IPS-20b (cell line): ENCODE measurements around the gene PPP3R1.

Source experiments
- H3K27ac ChIP-seq: one replicate; pipeline ENCODE4 v1.5.1; 2013; ENCODE audit warnings: low read length
- H3K27me3 ChIP-seq: 2 replicates; pipeline ENCODE4 v1.6.1; 2013; ENCODE audit warnings: mild to moderate bottlenecking, low read length, inconsistent platforms; ENCODE audit not compliant: insufficient read depth
- H3K36me3 ChIP-seq: 2 replicates; pipeline ENCODE4 v1.6.1; 2013; ENCODE audit warnings: low read depth, mild to moderate bottlenecking, inconsistent platforms, low read length, moderate library complexity; ENCODE audit not compliant: insufficient read depth
- H3K4me1 ChIP-seq: 2 replicates; pipeline ENCODE4 v1.6.1; 2013; ENCODE audit warnings: mild to moderate bottlenecking, control low read depth, inconsistent platforms, low read length, moderate library complexity; ENCODE audit not compliant: insufficient read depth
- H3K4me3 ChIP-seq: 2 replicates; pipeline ENCODE4 v1.5.1; 2013; ENCODE audit warnings: mild to moderate bottlenecking, low read length, inconsistent platforms
- H3K9ac ChIP-seq: 2 replicates; pipeline ENCODE4 v1.6.1; 2013; ENCODE audit warnings: low read depth, mild to moderate bottlenecking, inconsistent platforms, low read length, moderate library complexity
- H3K9me3 ChIP-seq: 2 replicates; pipeline ENCODE4 v1.6.1; 2013; ENCODE audit warnings: mild to moderate bottlenecking, low read depth, low read length, inconsistent platforms; ENCODE audit not compliant: insufficient read depth

The PPP3R1 gene

DNA sequence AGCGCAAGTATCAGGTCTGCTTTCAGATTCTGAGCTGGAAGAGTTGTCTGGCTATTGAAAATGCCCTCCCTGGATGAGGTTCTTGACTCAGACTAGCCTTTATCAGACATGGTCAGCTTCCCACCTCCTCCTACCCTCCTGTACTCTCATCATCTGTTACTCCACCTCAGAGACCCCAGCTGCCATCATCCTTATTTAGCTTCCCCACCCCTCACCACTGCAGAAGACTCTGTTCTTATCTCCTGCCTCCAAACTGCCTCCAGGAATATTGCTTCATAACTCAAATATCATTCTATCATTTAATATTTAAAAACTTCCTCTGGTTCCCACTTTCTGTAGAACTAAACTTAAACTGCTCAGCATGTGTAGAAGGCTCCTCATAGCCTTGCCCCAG lies 31.1 kb upstream of the PPP3R1 start:
- Histone ChIP-seq H3K4me3 (no peak overlapping the region), H3K27me3 (no peaks in the 10 kb centered on the region), H3K4me1 (no peaks in the 10 kb centered on the region), H3K36me3 (no peaks in the 10 kb centered on the region), H3K9ac (no peak overlapping the region), H3K27ac (no peak overlapping the region), H3K9me3 (no peaks in the 10 kb centered on the region)

DNA sequence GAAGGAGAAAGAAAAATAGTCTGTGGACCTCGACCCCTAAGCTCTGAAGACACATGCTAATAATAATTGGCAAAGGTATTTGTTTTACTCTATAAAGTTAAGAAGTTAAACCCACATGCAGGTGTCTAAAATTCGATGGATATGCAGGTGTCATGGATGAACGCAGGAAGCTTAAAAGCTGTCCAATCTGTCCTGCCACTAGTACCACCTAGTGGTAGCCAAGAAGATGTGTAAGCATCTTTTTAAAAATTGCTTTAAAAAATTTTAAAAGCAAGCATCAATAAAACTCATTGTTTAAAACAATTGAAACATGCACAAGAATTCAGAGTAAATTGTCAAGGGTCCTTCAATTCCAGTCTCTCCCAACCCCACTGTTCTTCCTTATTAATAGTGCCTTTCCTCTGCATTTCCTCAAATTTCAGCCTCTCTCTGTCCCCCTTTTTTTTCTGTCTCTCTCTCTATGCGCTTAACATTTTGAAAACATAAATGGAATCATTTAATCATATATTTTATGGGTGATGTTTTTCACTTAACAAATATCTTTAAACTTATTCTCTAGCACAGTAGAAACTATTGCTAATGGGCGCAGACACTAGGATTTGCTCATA lies 30.6 kb upstream of the PPP3R1 start:
- Histone ChIP-seq H3K27me3 (no peaks in the 10 kb centered on the region), H3K4me1 (no peaks in the 10 kb centered on the region), H3K9me3 (no peaks in the 10 kb centered on the region), H3K36me3 (no peaks in the 10 kb centered on the region), H3K9ac (no peak overlapping the region), H3K4me3 (no peak overlapping the region), H3K27ac (no peak overlapping the region)

DNA sequence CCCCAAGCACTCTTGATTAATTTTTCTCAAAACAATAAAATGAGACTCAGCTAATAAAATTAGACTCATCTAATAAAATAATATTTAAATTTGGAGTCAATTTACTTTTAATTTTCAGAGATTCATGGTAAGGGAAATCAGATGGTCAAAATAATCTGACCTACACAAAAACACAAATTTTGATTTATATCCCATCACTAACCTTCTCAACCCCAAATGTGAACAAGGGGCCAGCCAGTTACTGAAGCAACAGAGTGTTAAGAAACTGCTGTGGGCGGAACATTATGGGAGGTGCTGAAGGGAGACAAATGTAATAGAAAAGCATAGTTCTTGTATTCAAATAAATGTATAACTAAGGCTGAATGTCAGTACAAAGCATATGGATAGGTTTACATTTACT lies 28.5 kb upstream of the PPP3R1 start:
- H3K4me1 ChIP-seq: no peaks in the 10 kb centered on the region
- no peak overlapping the region for H3K4me3 ChIP-seq
- H3K9ac ChIP-seq: no peak overlapping the region
- no peaks in the 10 kb centered on the region for H3K9me3 ChIP-seq
- H3K36me3 ChIP-seq: no peaks in the 10 kb centered on the region
- no peak overlapping the region for H3K27ac ChIP-seq
- H3K27me3 ChIP-seq: no peaks in the 10 kb centered on the region

DNA sequence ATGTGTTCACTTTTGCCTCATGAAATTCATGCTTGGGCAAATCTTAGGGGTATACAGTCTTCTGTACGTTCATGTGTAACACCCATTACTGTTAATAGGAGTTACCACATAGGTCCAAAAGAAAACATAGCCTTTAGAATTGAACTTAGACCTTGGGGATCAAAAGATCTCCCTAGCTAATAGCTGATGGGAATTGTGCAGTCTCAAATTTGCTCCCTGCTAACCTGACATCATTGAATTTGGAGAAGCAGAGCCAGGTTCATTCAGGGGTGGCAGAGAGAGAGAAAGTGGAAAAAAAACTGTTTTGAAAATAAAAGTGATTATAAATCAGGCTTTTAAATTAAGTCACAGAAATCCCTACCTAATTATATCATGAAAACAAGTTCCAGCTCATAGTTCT lies 28.0 kb upstream of the PPP3R1 start:
- Histone ChIP-seq H3K4me1 (no peaks in the 10 kb centered on the region), H3K27ac (no peak overlapping the region), H3K27me3 (no peaks in the 10 kb centered on the region), H3K9ac (no peak overlapping the region), H3K9me3 (no peaks in the 10 kb centered on the region), H3K36me3 (no peaks in the 10 kb centered on the region), H3K4me3 (no peak overlapping the region)

DNA sequence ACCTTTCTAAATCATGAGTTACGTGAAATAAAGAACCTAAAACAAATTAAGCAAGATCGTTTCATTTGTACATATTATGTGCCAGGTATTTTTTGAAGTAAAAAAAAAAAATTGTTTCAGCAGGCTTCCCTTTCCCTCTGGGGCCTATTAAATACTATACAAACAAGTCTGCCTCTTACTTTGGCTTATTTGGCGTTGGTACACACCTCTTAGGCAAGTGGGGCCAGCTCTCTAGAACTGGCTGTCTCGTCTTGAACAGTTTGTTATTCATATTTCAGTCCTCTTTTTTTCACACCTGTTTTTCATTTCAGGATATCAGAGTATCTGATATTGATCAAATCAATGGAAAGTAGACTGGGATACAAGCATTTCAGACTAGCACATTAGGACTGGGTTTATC lies 27.4 kb upstream of the PPP3R1 start:
- no peaks in the 10 kb centered on the region for H3K4me1 ChIP-seq

DNA sequence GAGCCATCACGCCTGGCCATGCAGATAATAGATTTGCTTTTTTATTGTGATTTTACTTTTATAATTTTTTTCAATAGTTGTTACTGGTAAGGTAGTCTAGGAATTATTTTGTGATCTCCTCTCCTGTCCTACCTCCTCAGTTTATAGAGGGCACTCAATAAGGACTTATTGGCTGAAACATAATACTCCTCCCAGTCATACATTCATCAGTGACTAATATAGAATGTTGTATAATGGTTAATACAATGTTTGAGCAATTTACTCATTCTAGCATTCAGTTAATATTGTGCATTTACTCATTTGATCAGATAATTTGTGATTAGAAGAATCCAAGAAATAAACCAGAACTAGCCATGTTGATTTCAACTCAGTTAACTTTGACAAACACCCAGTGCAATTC lies 25.8 kb upstream of the PPP3R1 start:
- Histone ChIP-seq H3K27me3 (no peaks in the 10 kb centered on the region), H3K9me3 (no peaks in the 10 kb centered on the region), H3K27ac (no peak overlapping the region), H3K9ac (no peak overlapping the region), H3K4me3 (no peak overlapping the region), H3K4me1 (no peaks in the 10 kb centered on the region), H3K36me3 (no peaks in the 10 kb centered on the region)

More for the DNA sequence above, 27.4 kb upstream of the PPP3R1 start:
- no peaks in the 10 kb centered on the region for H3K9me3 ChIP-seq
- H3K9ac ChIP-seq: no peak overlapping the region
- no peaks in the 10 kb centered on the region for H3K36me3 ChIP-seq
- no peak overlapping the region for H3K4me3 ChIP-seq
- no peaks in the 10 kb centered on the region for H3K27me3 ChIP-seq
- no peak overlapping the region for H3K27ac ChIP-seq

DNA sequence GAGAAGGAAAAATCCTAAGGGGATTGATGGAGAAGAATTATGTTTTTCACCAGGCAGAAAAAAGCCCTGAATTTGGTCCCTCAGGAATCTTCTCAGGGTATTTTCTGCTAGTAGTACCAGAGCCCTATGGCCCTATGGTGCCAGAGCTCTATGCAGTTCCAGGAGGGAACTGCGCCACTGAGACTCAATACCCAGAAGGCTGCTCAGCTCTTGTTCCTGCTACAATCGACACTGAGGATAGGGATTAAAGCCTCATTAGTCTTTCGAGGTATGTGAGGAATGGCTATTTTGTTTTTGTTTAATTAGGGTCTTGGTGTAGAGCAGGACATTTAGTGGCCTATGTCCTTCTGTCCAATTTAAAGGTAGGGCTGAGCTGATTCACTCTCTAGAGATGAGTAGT lies 21.7 kb upstream of the PPP3R1 start:
- Histone ChIP-seq H3K4me3 (no peak overlapping the region), H3K4me1 (no peaks in the 10 kb centered on the region), H3K9ac (no peak overlapping the region), H3K27me3 (no peaks in the 10 kb centered on the region), H3K9me3 (no peaks in the 10 kb centered on the region), H3K27ac (no peak overlapping the region), H3K36me3 (no peaks in the 10 kb centered on the region)

DNA sequence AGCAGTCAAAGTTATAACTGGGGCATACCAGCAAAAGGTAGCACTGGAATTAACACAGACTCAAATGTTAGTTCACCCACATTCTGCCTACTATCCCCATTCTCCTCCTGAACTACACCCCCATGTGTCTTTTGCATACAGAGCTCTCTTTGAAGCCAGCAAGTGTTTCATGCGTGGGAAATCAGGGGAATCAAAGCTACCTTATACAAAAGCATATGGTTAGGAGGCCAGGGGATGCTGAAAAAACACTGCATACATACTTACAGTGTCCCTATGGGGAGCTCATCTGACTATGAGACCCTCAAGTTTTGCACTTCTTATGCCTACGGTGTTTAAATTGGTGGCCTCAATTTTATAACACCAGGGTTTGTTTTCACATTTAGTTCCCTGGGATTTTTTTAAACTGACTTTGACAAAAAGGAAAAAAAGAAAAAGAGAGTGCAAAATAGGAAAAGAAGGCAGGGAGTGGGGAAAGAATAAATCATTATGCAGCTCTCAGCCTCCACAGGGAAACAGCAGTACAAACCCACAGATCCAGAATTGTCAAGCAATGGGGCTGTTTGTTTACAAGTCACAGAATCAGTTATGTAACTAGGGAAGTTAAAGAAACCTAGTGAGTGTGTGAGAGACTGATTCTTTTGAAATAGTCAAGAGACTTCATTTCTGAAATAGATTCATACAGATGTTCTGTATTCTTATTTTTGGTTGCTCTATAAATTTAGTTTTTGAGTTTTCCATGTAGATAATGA lies 20.1 kb upstream of the PPP3R1 start:
- no peak overlapping the region for H3K4me3 ChIP-seq

DNA sequence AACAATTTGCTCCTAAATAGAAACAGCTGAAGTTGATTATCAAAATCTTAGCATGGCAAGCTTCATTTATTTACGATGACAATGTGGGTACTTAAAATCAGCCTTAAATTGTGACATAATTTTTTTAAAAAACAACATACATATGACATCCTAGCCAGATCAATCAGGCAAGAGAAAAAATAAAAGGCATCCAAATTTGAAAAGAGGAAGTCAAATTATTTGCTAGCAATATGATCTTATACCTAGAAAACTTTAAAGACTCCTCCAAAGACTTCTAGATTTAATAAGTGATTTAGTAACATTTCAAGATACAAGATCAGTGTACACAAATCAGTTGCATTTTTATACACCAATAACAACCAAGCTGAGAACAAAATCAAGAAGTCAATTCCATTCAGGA lies 14.3 kb upstream of the PPP3R1 start:
- Histone ChIP-seq H3K36me3 (no peaks in the 10 kb centered on the region), H3K9ac (no peak overlapping the region), H3K4me1 (no peaks in the 10 kb centered on the region), H3K27me3 (no peaks in the 10 kb centered on the region), H3K27ac (no peak overlapping the region), H3K4me3 (no peak overlapping the region), H3K9me3 (no peaks in the 10 kb centered on the region)

More for the DNA sequence above, 20.1 kb upstream of the PPP3R1 start:
- H3K27ac ChIP-seq: no peak overlapping the region
- H3K27me3 ChIP-seq: no peaks in the 10 kb centered on the region
- H3K9ac ChIP-seq: no peak overlapping the region
- no peaks in the 10 kb centered on the region for H3K9me3 ChIP-seq
- H3K4me1 ChIP-seq: no peaks in the 10 kb centered on the region
- H3K36me3 ChIP-seq: no peaks in the 10 kb centered on the region

DNA sequence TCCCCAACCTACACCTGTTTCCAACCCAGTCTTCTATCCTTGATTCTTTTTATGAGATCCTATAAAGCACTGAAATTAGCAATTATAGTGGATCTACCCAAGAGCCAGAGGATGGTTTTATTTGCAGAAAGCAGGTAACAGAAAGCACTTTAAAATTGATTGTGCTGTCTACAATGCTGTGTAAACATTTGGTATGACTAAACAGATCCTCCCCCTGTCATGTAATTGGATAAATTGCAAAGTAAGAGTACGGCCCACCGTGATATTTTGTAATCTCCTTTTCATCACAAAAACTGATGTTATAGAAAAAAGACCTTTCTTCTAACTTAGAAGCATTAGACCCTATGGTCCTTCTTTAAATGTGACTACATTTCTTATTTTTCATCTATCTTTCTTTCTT lies 11.3 kb upstream of the PPP3R1 start:
- Histone ChIP-seq H3K4me1 (no peaks in the 10 kb centered on the region), H3K27me3 (no peaks in the 10 kb centered on the region), H3K27ac (no peak overlapping the region), H3K9ac (no peak overlapping the region), H3K9me3 (no peaks in the 10 kb centered on the region), H3K36me3 (no peaks in the 10 kb centered on the region), H3K4me3 (no peak overlapping the region)

DNA sequence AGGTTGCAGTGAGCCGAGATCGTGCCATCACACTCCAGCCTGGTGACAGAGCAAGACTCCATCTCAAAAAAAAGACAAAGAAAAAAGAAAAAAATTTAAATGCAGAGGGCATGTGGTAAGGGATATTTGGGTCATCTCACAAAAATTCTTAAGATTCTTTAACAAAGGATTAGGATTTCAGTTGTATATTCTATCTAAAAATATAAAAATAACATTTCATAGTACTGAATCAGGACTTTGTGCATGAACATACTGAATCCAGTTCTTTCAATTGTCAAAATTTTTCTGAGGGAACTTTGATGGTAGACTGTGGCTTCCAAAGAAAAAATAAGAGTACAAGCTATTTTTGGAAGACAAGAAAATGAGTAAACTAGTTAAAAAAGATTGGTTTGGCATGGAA lies 6.5 kb upstream of the PPP3R1 start:
- Histone ChIP-seq H3K9me3 (no peaks in the 10 kb centered on the region), H3K27ac (no peak overlapping the region), H3K4me3 (no peak overlapping the region), H3K9ac (no peak overlapping the region), H3K4me1 (peaks cover 11% of the 10 kb centered on the region), H3K27me3 (no peaks in the 10 kb centered on the region), H3K36me3 (no peaks in the 10 kb centered on the region)

DNA sequence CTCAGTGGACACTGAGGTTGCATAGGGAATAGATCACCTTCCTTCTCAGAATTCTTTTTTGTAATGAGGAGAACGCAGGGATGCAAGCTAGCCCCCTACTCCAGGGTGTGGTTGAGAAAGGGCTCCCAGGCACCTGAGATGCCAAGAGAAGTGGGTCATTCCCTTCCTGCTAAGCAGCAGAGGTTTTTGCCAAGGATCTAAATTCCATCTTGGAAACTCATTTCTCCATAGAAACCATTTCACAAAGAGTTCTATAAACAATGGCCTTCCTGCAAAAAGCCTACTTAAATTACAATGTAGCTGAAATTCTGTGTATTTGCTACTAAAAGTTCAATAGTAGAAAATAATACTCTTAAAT lies 3.7 kb upstream of the PPP3R1 start:
- Histone ChIP-seq H3K4me1 (peaks cover 12% of the 10 kb centered on the region), H3K9me3 (no peaks in the 10 kb centered on the region), H3K9ac (no peak overlapping the region), H3K27ac (no peak overlapping the region), H3K27me3 (no peaks in the 10 kb centered on the region), H3K4me3 (no peak overlapping the region), H3K36me3 (no peaks in the 10 kb centered on the region)
